ENCODE measurements around the gene USP54.

USP54 gene, protein sequence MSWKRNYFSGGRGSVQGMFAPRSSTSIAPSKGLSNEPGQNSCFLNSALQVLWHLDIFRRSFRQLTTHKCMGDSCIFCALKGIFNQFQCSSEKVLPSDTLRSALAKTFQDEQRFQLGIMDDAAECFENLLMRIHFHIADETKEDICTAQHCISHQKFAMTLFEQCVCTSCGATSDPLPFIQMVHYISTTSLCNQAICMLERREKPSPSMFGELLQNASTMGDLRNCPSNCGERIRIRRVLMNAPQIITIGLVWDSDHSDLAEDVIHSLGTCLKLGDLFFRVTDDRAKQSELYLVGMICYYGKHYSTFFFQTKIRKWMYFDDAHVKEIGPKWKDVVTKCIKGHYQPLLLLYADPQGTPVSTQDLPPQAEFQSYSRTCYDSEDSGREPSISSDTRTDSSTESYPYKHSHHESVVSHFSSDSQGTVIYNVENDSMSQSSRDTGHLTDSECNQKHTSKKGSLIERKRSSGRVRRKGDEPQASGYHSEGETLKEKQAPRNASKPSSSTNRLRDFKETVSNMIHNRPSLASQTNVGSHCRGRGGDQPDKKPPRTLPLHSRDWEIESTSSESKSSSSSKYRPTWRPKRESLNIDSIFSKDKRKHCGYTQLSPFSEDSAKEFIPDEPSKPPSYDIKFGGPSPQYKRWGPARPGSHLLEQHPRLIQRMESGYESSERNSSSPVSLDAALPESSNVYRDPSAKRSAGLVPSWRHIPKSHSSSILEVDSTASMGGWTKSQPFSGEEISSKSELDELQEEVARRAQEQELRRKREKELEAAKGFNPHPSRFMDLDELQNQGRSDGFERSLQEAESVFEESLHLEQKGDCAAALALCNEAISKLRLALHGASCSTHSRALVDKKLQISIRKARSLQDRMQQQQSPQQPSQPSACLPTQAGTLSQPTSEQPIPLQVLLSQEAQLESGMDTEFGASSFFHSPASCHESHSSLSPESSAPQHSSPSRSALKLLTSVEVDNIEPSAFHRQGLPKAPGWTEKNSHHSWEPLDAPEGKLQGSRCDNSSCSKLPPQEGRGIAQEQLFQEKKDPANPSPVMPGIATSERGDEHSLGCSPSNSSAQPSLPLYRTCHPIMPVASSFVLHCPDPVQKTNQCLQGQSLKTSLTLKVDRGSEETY (N-terminal part only)

GRCh38 chr10:73590881-73591799 lies at the start of gene USP54:
Gene USP54 (minus strand): TSS chr10:73591342. CDS start chr10:73575658, 15,684 bp downstream.
- H3K9me3 ChIP-seq (ENCODE audit: control insufficient read depth, insufficient read depth, low read length), result no peaks in the 10 kb centered on the region
- no peaks in the 10 kb centered on the region for H3K36me3 ChIP-seq (ENCODE audit: control insufficient read depth, insufficient read depth, low read length)
- H3K27me3 ChIP-seq (ENCODE audit: control insufficient read depth, insufficient read depth, low read length), result no peaks in the 10 kb centered on the region
- H3K9ac ChIP-seq (ENCODE audit: low read depth, low read length), result peak within 1 kb of the TSS; percentile 48
- H3K4me1 ChIP-seq (ENCODE audit: control insufficient read depth, insufficient read depth, low read length), result peaks cover 24% of the 10 kb centered on the region
- peak within 1 kb of the TSS; percentile 33 for H3K4me3 ChIP-seq (ENCODE audit: low read depth, low read length)

GRCh38 chr10:73639286-73639685 lies 48.1 kb upstream of the USP54 start:
- Histone ChIP-seq H3K9me3 (ENCODE audit: control insufficient read depth, insufficient read depth, low read length) (no peaks in the 10 kb centered on the region), H3K36me3 (ENCODE audit: control insufficient read depth, insufficient read depth, low read length) (no peaks in the 10 kb centered on the region), H3K4me1 (ENCODE audit: control insufficient read depth, insufficient read depth, low read length) (no peaks in the 10 kb centered on the region), H3K9ac (ENCODE audit: low read depth, low read length) (no peak overlapping the region), H3K27me3 (ENCODE audit: control insufficient read depth, insufficient read depth, low read length) (no peaks in the 10 kb centered on the region), H3K4me3 (ENCODE audit: low read depth, low read length) (no peak overlapping the region)

GRCh38 chr10:73635781-73636180 lies 44.6 kb upstream of the USP54 start:
- Histone ChIP-seq H3K4me1 (ENCODE audit: control insufficient read depth, insufficient read depth, low read length) (no peaks in the 10 kb centered on the region), H3K27me3 (ENCODE audit: control insufficient read depth, insufficient read depth, low read length) (no peaks in the 10 kb centered on the region), H3K36me3 (ENCODE audit: control insufficient read depth, insufficient read depth, low read length) (no peaks in the 10 kb centered on the region), H3K4me3 (ENCODE audit: low read depth, low read length) (no peak overlapping the region), H3K9me3 (ENCODE audit: control insufficient read depth, insufficient read depth, low read length) (no peaks in the 10 kb centered on the region), H3K9ac (ENCODE audit: low read depth, low read length) (no peak overlapping the region)

DNA sequence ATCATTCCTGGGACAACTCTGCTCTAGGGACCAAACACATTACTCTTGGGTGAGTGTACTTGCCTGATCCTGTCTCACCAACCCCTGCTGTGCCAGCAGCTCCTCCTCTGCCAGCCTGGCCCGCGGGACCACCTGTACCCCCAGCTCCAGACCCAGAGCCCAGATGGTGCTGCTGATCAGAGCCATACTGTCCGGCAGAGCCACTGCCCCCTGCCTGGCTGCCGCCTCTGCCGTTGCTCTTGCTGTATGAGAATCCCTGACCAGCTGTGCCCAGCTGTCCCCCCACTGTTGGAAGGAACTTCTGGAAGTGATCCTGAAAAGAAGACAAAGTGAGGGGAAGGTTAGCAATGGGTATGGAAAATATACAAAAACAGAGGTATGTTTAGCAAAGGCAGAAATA lies 43.3 kb upstream of the USP54 start:
- Histone ChIP-seq H3K9me3 (ENCODE audit: control insufficient read depth, insufficient read depth, low read length) (no peaks in the 10 kb centered on the region), H3K9ac (ENCODE audit: low read depth, low read length) (no peak overlapping the region), H3K36me3 (ENCODE audit: control insufficient read depth, insufficient read depth, low read length) (no peaks in the 10 kb centered on the region), H3K27me3 (ENCODE audit: control insufficient read depth, insufficient read depth, low read length) (no peaks in the 10 kb centered on the region), H3K4me3 (ENCODE audit: low read depth, low read length) (no peak overlapping the region), H3K4me1 (ENCODE audit: control insufficient read depth, insufficient read depth, low read length) (no peaks in the 10 kb centered on the region)

DNA sequence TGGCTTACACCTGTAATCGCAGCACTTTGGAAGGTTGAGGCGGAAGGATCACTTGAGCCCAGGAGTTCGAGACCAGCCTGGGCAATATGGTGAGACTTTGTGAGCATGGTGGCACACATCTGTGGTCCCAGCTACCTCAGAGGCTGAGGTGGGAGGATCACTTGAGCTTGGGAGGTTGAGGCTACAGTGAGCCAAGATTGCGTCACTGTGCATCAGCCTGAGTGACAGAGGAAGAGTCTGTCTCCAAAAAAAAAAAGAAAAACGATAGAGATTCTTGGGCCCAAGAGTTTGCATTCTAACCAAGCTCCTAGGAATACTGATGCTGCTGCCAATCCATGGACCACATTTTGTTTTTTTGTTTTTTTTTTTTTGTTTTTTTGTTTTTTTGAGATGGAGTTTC lies 38.0 kb upstream of the USP54 start:
- no peak overlapping the region for H3K4me3 ChIP-seq (ENCODE audit: low read depth, low read length)
- no peaks in the 10 kb centered on the region for H3K4me1 ChIP-seq (ENCODE audit: control insufficient read depth, insufficient read depth, low read length)
- no peaks in the 10 kb centered on the region for H3K9me3 ChIP-seq (ENCODE audit: control insufficient read depth, insufficient read depth, low read length)
- no peaks in the 10 kb centered on the region for H3K36me3 ChIP-seq (ENCODE audit: control insufficient read depth, insufficient read depth, low read length)
- no peaks in the 10 kb centered on the region for H3K27me3 ChIP-seq (ENCODE audit: control insufficient read depth, insufficient read depth, low read length)
- H3K9ac ChIP-seq (ENCODE audit: low read depth, low read length), result no peak overlapping the region

- no peaks in the 10 kb centered on the region for H3K27me3 ChIP-seq (ENCODE audit: control insufficient read depth, insufficient read depth, low read length)
- no peaks in the 10 kb centered on the region for H3K9me3 ChIP-seq (ENCODE audit: control insufficient read depth, insufficient read depth, low read length)
- H3K36me3 ChIP-seq (ENCODE audit: control insufficient read depth, insufficient read depth, low read length), result no peaks in the 10 kb centered on the region
- no peak overlapping the region for H3K4me3 ChIP-seq (ENCODE audit: low read depth, low read length)
- no peaks in the 10 kb centered on the region for H3K4me1 ChIP-seq (ENCODE audit: control insufficient read depth, insufficient read depth, low read length)
- no peak overlapping the region for H3K9ac ChIP-seq (ENCODE audit: low read depth, low read length)
Measured at GRCh38 chr10:73628405-73628804, 37.3 kb upstream of the USP54 start.

DNA sequence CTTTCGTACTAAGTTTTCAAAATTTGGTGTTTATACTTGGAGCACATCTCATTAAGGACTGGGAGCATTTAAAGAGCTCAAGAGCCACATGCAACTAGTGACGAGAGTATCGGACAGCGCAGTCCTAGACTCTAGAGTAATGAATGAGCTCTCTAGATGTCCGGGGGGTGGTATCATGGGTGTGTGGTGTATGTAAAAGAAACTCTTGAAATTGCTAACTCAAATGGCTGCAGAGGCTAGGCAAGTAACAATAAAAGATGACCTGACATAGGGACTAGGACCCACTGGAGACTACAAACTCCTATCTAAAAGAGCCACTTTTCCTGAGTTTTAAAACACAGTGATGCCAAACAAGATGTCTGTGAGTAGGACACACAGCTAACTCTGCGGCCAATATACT lies 36.2 kb upstream of the USP54 start:
- no peaks in the 10 kb centered on the region for H3K27me3 ChIP-seq (ENCODE audit: control insufficient read depth, insufficient read depth, low read length)
- no peaks in the 10 kb centered on the region for H3K36me3 ChIP-seq (ENCODE audit: control insufficient read depth, insufficient read depth, low read length)
- H3K9ac ChIP-seq (ENCODE audit: low read depth, low read length), result no peak overlapping the region
- H3K9me3 ChIP-seq (ENCODE audit: control insufficient read depth, insufficient read depth, low read length), result no peaks in the 10 kb centered on the region
- no peak overlapping the region for H3K4me3 ChIP-seq (ENCODE audit: low read depth, low read length)
- H3K4me1 ChIP-seq (ENCODE audit: control insufficient read depth, insufficient read depth, low read length), result no peaks in the 10 kb centered on the region

GRCh38 chr10:73625884-73626752 lies 35.0 kb upstream of the USP54 start:
- Histone ChIP-seq H3K4me1 (ENCODE audit: control insufficient read depth, insufficient read depth, low read length) (no peaks in the 10 kb centered on the region), H3K27me3 (ENCODE audit: control insufficient read depth, insufficient read depth, low read length) (no peaks in the 10 kb centered on the region), H3K4me3 (ENCODE audit: low read depth, low read length) (peak overlapping the region; percentile 96), H3K9ac (ENCODE audit: low read depth, low read length) (peak overlapping the region; percentile 98), H3K36me3 (ENCODE audit: control insufficient read depth, insufficient read depth, low read length) (no peaks in the 10 kb centered on the region), H3K9me3 (ENCODE audit: control insufficient read depth, insufficient read depth, low read length) (no peaks in the 10 kb centered on the region)

GRCh38 chr10:73625004-73625883 lies 34.1 kb upstream of the USP54 start:
- no peaks in the 10 kb centered on the region for H3K9me3 ChIP-seq (ENCODE audit: control insufficient read depth, insufficient read depth, low read length)
- no peaks in the 10 kb centered on the region for H3K4me1 ChIP-seq (ENCODE audit: control insufficient read depth, insufficient read depth, low read length)
- no peaks in the 10 kb centered on the region for H3K27me3 ChIP-seq (ENCODE audit: control insufficient read depth, insufficient read depth, low read length)
- H3K36me3 ChIP-seq (ENCODE audit: control insufficient read depth, insufficient read depth, low read length), result no peaks in the 10 kb centered on the region
- peak overlapping the region; percentile 76 for H3K9ac ChIP-seq (ENCODE audit: low read depth, low read length)
- H3K4me3 ChIP-seq (ENCODE audit: low read depth, low read length), result peak overlapping the region; percentile 96

DNA sequence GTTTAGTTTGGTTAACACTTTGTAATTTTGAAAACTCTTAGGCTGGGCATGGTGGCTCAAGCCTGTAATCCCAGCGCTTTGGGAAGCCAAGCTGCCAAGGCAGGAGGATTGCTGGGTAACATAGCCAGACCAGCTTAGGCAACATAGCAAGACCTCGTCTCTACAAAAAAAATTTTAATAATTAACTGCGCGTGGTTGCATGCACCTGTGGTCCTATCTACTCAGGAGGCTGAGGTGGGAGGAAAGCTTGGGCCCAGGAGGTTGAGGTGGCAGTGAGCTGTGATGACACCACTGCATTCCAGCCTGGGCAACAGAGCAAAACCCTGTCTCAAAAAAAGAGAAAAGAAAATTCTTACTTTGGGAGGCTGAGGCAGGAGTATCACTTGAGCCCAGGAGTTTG lies 31.9 kb upstream of the USP54 start:
- Histone ChIP-seq H3K9ac (ENCODE audit: low read depth, low read length) (no peak overlapping the region), H3K4me1 (ENCODE audit: control insufficient read depth, insufficient read depth, low read length) (no peaks in the 10 kb centered on the region), H3K36me3 (ENCODE audit: control insufficient read depth, insufficient read depth, low read length) (no peaks in the 10 kb centered on the region), H3K9me3 (ENCODE audit: control insufficient read depth, insufficient read depth, low read length) (no peaks in the 10 kb centered on the region), H3K4me3 (ENCODE audit: low read depth, low read length) (no peak overlapping the region), H3K27me3 (ENCODE audit: control insufficient read depth, insufficient read depth, low read length) (no peaks in the 10 kb centered on the region)
